B cell (primary cell): Measurements from ENCODE around the gene COMT. TPM values are rescaled to one million over a fixed set of nuclear protein-coding genes. Genes with fewer than 3 reads are reported as not detected.

ENCODE experiments used
- ATAC-seq: fragments of 200-7000 bp; cut with Tn5 transposase; one replicate; pipeline ENCODE4 v1.10.0; 2021; ENCODE audit warnings: low read depth, mild to moderate bottlenecking, moderate number of reproducible peaks, moderate library complexity
- CTCF ChIA-PET: fragments of 350-600 bp; sonication (Branson Sonifier 250); formaldehyde crosslinking; loops from one replicate; lab custom pipeline; 2021; ENCODE audit warnings: antibody characterized with exemption, inconsistent platforms; lab: Charles Lee
- POLR2A ChIA-PET: fragments of 350-600 bp; sonication (Branson Sonifier 250); formaldehyde crosslinking; loops from one replicate; lab custom pipeline; 2021; ENCODE audit warnings: antibody characterized with exemption; lab: Charles Lee
- DNase-seq: peaks from one replicate; pipeline ENCODE4 v3.0.0; 2013
- H2AFZ ChIP-seq: 2 replicates; pipeline ENCODE4 v1.6.1; 2012; ENCODE audit warnings: mild to moderate bottlenecking, low read depth, low read length; ENCODE audit not compliant: insufficient read depth, poor library complexity, severe bottlenecking
- H3K27ac ChIP-seq, 2 donors: 1 replicate in 1 of 2; 2 replicates in 1 of 2; pipeline ENCODE4 v1.5.1; 2012 to 2013; ENCODE audit warnings: low read length in 2 of 2, mild to moderate bottlenecking in 2 of 2, moderate library complexity in 1 of 2
- H3K27me3 ChIP-seq, 4 experiments: fragments of 200-600 bp in 1 of 4; sonication (generic) in 1 of 4; replicated peaks in 1 of 4; 1 replicate in 2 of 4; 2 replicates in 2 of 4; pipeline versions ENCODE4 v1.6.1 to v1.7.0; 2013 to 2016; ENCODE audit warnings: low read length in 3 of 4, mild to moderate bottlenecking in 2 of 4, mixed read lengths in 1 of 4, moderate library complexity in 1 of 4; ENCODE audit not compliant: insufficient read depth in 4 of 4, control insufficient read depth in 3 of 4; ENCODE audit errors: control extremely low read depth in 1 of 4
- H3K36me3 ChIP-seq, 2 experiments: replicated peaks in 1 of 2; 1 replicate in 1 of 2; 2 replicates in 1 of 2; pipeline versions ENCODE4 v1.6.1 to v1.7.1; 2013; ENCODE audit warnings: low read length in 1 of 2; ENCODE audit not compliant: insufficient read depth in 2 of 2, control insufficient read depth in 1 of 2; ENCODE audit errors: control extremely low read depth in 1 of 2, extremely low read depth in 1 of 2
- H3K4me1 ChIP-seq, 2 donors: fragments of 200-600 bp in 1 of 2; sonication (generic) in 1 of 2; 1 replicate in 1 of 2; 2 replicates in 1 of 2; pipeline versions ENCODE4 v1.5.1 to v1.6.1; 2013 to 2017; ENCODE audit warnings: low read length in 2 of 2; ENCODE audit not compliant: control insufficient read depth in 2 of 2, insufficient read depth in 2 of 2
- H3K4me2 ChIP-seq: replicated peaks from 2 replicates; pipeline ENCODE3; 2012; ENCODE audit warnings: mild to moderate bottlenecking, low read depth, low read length; ENCODE audit not compliant: poor library complexity, severe bottlenecking
- H3K4me3 ChIP-seq, 5 experiments: fragments of 200-600 bp in 1 of 5; sonication (generic) in 1 of 5; 1 replicate in 3 of 5; 2 replicates in 2 of 5; pipeline versions ENCODE4 v1.5.1 to v1.7.0; 2011 to 2016; ENCODE audit warnings: low read length in 4 of 5, mild to moderate bottlenecking in 4 of 5, low read depth in 2 of 5, control low read depth in 1 of 5, moderate library complexity in 1 of 5; ENCODE audit not compliant: insufficient read depth in 1 of 5; ENCODE audit errors: control extremely low read depth in 1 of 5, extremely low read depth in 1 of 5
- H3K79me2 ChIP-seq: fragments of 200-600 bp; sonication (generic); one replicate; pipeline ENCODE4 v1.6.0; 2016; ENCODE audit warnings: low read length; ENCODE audit not compliant: control insufficient read depth, insufficient read depth
- H3K9ac ChIP-seq: fragments of 200-600 bp; sonication (generic); 2 replicates; pipeline ENCODE4 v1.6.1; 2017; ENCODE audit warnings: mild to moderate bottlenecking, low read length, moderate library complexity
- H3K9me3 ChIP-seq, 3 donors: one replicate each; pipeline versions ENCODE4 v1.6.1 to v1.7.1; 2013; ENCODE audit warnings: low read length in 2 of 3; ENCODE audit not compliant: control insufficient read depth in 2 of 3, insufficient read depth in 1 of 3; ENCODE audit errors: control extremely low read depth in 1 of 3
- H4K20me1 ChIP-seq: 2 replicates; pipeline ENCODE4 v1.6.0; 2012; ENCODE audit warnings: mild to moderate bottlenecking, low read length; ENCODE audit not compliant: insufficient read depth, control insufficient read depth, poor library complexity, severe bottlenecking
- H3K27ac Mint-ChIP-seq: one replicate; pipeline ENCODE4 v1.8.0; 2021; ENCODE audit warnings: mixed read lengths
- H3K27me3 Mint-ChIP-seq: one replicate; pipeline ENCODE4 v1.8.0; 2021; ENCODE audit warnings: mixed read lengths
- H3K4me1 Mint-ChIP-seq: one replicate; pipeline ENCODE4 v1.8.0; 2021; ENCODE audit warnings: mixed read lengths
- H3K4me3 Mint-ChIP-seq: one replicate; pipeline ENCODE4 v1.8.0; 2021; ENCODE audit warnings: mixed read lengths
- H3K9me3 Mint-ChIP-seq: one replicate; pipeline ENCODE4 v1.8.0; 2022; ENCODE audit warnings: mixed read lengths; ENCODE audit not compliant: insufficient read depth
- CTCF ChIP-seq: fragments of 200-600 bp; IDR thresholded peaks from one replicate; pipeline ENCODE4 v1.8.0; 2022; ENCODE audit warnings: antibody characterized with exemption, mild to moderate bottlenecking
- EZH2 ChIP-seq: IDR thresholded peaks from 2 replicates; pipeline ENCODE4 v1.6.1; 2012; ENCODE audit warnings: borderline replicate concordance, low read depth, mild to moderate bottlenecking, moderate library complexity, low read length; ENCODE audit not compliant: insufficient read depth, poor library complexity, severe bottlenecking
- WGBS: methylation state at CpG from one replicate; pipeline ENCODE4 v1.1.5; 2013; ENCODE audit warnings: missing lambda C conversion rate; ENCODE audit not compliant: insufficient coverage; 5-methylcytosine and 5-hydroxymethylcytosine counted together
- intact Hi-C: fragments of 100-400 bp; cut with micrococcal nuclease; formaldehyde crosslinking; loops from one replicate; pipeline ENCODE4 v1.10.0; 2022
- polyA plus RNA-seq: library from polyadenylated mRNA; depleted of rRNA; stranded (reverse); fragments of >200 nt; gene quantifications from 2 replicates; pipeline ENCODE4 v1.2.3, GENCODE V29; 2012
- total RNA-seq, 2 donors: library from RNA; stranded (reverse); fragments of 120-200 nt in 1 of 2; gene quantifications; 1 replicate in 1 of 2; 2 replicates in 1 of 2; pipeline versions ENCODE4 v1.2.3 to v1.2.4, GENCODE V29; 2013 to 2022

COMT gene
- total and polyA plus RNA-seq, 2 donors (not counting 1 experiment from before 2014, with no cell fraction given): 32.6 to 58.3 TPM

GRCh38 chr22:19988965-19989724 lies 47.6 kb downstream of the COMT start:
- no peaks in the 10 kb centered on the region for H3K79me2 ChIP-seq
- no peak overlapping the region for H3K4me3 ChIP-seq
- Mint-ChIP-seq H3K9me3 (no peaks in the 10 kb centered on the region), H3K27ac (no peak overlapping the region), H3K4me3 (no peak overlapping the region), H3K27me3 (no peaks in the 10 kb centered on the region), H3K4me1 (peaks cover 7% of the 10 kb centered on the region)
- H3K36me3 ChIP-seq: no peaks in the 10 kb centered on the region
- peaks cover 0 to 11% (median 0%) of the 10 kb centered on the region in 4 experiments for H3K27me3 ChIP-seq
- no peaks in the 10 kb centered on the region for H4K20me1 ChIP-seq
- ATAC-seq (no peak), DNase-seq (no peak)
- TF ChIP-seq CTCF (no peak), EZH2 (no peak)
- H3K4me2 ChIP-seq: no peak overlapping the region
- POLR2A ChIA-PET: no interaction called here
- intact Hi-C loops: loop anchor here (5.0 kb wide), 1 partner anchor 48 kb away; no protein-coding TSS in a partner anchor
- H3K4me1 ChIP-seq: peaks cover 10 to 13% of the 10 kb centered on the region in 2 donors
- peaks cover 0 to 4% (median 0%) of the 10 kb centered on the region in 3 donors for H3K9me3 ChIP-seq
- CTCF ChIA-PET: no interaction called here
- H2AFZ ChIP-seq: no peak overlapping the region
- WGBS: 93% methylated on average over 15 of the region's 18 CpGs
- H3K27ac ChIP-seq: no peak overlapping the region
- no peak overlapping the region for H3K9ac ChIP-seq

- Histone ChIP-seq H3K4me2 (no peak overlapping the region), H4K20me1 (no peaks in the 10 kb centered on the region), H3K9me3 (peaks cover 0 to 4% (median 0%) of the 10 kb centered on the region in 3 donors), H3K27me3 (peaks cover 0 to 11% (median 0%) of the 10 kb centered on the region in 4 experiments), H3K27ac (no peak overlapping the region), H3K4me1 (peaks cover 10 to 13% of the 10 kb centered on the region in 2 donors), H2AFZ (no peak overlapping the region), H3K36me3 (no peaks in the 10 kb centered on the region), H3K79me2 (no peaks in the 10 kb centered on the region), H3K4me3 (no peak overlapping the region), H3K9ac (no peak overlapping the region)
- no peaks in the 10 kb centered on the region for H3K27me3 Mint-ChIP-seq
- POLR2A ChIA-PET: no interaction called here
- H3K9me3 Mint-ChIP-seq: no peaks in the 10 kb centered on the region
- peaks cover 7% of the 10 kb centered on the region for H3K4me1 Mint-ChIP-seq
- intact Hi-C loops: loop anchor here (5.0 kb wide), 1 partner anchor 48 kb away; no protein-coding TSS in a partner anchor
- no peak overlapping the region for H3K27ac Mint-ChIP-seq
- no peak overlapping the region for H3K4me3 Mint-ChIP-seq
- CTCF ChIA-PET: no interaction called here
- WGBS: 79% methylated on average over 2 of the region's 3 CpGs
- no peak for ATAC-seq
- TF ChIP-seq EZH2 (no peak), CTCF (no peak)
- DNase-seq: no peak
Observed at GRCh38 chr22:19989725-19990067, 48.1 kb downstream of the COMT start.
